HG02870 (cell line): ENCODE measurements around the gene SOCS3.

Experiments used
- ATAC-seq: cut with Tn5 transposase; IDR thresholded peaks from one replicate; pipeline ENCODE4 v1.9.1; 2021; ENCODE audit warnings: mild to moderate bottlenecking, moderate library complexity; ENCODE audit not compliant: unreplicated experiment

Gene SOCS3

DNA sequence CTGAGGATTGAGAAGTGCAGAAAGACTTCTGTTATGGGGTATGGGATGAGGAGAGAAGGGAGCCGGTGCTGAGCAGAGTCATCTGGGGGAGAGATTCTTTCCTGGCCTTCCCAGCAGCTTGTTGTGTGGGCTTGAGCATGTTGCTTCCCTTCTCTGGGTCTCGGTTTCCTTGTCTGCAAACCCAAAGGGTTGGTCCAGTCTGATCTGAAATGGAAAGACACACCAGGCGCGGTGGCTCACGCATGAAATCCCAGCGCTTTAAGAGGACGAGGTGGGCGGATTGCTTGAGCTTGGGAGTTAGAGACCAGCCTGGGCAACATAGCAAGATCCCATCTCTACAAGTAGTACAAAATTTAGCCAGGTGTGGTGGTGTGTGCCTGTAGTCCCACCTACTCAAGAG is 6.0 kb downstream of the SOCS3 start:
- no peak for ATAC-seq

DNA sequence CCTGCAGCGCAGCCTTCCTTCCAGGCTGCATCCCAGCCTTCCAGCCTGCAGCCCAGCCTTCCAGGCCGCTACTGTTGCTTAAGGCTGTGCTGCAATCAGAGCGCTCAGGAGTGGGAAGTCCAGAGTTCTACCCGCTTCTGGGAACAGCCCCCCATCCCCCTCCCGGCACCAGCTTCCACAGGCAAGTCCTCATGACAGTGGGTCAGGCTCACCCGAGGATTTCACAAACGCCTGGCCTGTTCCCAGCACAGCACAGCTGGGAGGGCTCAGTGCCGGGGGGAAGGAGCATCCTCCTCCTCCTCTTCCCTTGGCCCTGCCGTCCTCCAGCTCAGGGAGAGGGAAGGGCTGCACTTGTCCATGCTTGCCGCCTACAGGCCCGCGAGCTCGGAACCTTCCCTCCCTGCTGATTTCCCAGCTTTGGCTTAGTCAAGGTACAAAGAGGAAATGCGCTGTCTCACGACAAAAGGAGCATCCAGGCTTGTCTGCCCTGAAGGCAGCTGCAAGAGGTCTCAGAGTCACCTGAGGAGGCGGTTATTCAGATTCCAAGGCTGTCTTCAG is 8.3 kb downstream of the SOCS3 start:
- no peak for ATAC-seq

DNA sequence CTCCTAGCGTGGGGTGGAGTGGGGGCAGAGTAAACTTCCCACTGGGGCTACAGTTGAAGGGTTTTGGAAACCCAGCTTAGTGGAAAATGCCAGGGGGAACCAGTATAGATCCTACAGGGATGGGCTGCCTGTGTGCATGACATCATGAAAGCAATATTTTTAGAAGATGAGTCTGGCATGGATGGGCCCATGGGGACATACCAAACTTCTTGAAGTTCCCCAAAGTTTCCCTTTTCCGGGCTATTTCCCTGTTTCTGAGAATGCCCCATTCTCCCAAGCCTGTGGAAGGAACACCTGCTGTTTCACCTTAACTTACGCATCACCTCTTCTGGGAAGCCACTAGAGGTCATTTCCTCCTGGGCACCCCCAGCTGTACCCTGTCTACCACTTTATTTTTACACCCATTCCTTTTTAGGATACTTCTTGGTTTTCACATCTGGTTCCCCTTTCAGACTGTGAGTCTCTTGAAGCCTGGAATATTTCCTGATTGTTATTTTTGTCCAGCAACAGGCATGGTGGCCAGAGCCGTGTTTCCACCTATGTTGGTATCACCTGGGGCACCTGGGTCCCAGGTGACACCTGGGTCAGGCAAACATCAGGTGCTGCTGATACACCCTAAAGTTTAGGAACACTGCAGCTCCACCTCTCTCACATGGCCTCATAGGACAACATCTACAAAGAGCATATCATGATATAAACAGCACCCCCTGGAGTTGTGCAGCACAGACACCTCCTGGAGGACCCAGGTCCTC is 9.8 kb downstream of the SOCS3 start:
- ATAC-seq = no peak

DNA sequence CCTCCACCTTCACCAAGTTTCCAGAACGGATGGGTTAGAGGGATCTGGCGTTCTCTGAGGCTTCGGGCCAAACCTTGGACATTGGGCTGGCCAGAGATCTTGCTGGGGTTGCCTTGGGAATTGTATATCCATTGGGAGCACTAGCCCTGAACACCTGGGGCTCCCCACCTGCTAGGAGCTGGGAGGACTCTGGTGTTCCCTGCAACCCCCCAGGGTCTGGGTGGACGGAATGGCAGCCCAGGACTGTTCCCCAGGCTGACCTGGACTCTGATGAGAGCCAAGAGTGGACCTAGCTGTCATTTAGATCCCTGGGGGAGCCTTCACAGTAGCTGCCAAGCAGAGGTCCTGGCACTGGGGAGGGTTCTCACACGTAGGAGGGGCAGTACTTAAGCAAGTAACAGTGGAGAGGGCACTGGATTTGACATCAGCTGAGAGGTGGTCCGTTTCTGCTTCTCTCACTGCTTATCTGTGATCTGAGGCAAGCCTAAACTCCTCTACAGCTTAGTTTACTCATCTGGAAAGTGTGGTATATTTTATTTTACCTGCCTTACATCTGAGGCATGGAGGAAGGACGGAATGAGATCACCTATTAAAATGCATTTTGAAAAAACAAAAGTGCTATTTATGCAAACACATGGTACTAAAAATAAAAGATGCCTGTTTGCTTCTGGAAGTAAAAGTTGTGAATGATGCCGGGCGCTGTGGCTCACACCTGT is 11.7 kb downstream of the SOCS3 start:
- no peak for ATAC-seq

DNA sequence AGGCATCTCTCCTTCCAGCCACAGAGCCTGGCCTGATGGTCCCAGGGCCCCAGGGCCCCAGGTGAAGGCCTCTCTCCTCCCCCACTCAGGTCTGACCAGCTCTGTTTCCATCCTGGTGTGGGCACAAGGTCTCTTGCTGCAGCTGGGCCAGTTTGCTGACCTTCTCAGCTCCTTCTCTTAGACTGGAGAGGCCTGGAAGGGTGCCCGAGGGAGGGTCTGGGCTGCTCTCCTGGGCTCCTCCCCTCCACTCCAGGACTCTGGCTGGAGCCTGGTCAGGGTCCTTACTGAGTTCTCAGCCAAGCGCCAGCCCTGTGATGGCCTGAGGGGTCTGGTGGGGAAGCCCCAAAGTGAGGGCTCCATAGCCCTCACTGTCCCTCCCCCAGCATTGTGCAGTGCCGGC is 12.4 kb downstream of the SOCS3 start:
- no peak for ATAC-seq

DNA sequence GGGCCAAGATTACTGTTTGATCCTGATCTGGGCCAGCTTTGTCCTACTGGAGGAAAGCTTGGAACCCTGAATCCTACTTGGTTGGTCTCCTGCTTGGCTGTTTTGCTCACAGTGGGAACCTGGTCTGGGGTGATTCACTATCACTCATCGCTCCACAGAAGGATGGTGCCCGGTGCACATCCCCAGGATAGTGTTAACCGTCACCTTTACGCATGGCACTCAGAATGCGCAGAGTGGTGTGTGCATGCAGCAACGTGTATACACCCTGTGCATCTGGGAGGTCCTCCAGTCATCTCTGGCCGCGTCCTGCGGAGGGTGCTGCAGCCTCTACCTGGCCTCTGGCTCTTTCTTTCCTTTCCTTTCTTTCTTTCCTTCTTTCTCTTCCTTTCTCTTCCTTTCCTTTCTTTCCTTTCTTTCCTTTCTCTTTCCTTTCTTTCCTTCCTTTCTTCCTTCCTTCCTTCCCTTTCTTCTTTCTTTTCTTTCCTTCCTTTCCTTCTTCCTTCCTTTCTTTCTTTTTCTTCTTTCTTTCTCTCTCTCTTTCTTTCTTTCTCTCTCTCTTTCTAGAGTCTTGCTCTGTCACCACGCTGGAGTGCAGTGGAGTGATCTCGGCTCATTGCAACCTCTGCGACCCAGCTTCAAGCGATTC is 13.1 kb downstream of the SOCS3 start:
- ATAC-seq = no peak

DNA sequence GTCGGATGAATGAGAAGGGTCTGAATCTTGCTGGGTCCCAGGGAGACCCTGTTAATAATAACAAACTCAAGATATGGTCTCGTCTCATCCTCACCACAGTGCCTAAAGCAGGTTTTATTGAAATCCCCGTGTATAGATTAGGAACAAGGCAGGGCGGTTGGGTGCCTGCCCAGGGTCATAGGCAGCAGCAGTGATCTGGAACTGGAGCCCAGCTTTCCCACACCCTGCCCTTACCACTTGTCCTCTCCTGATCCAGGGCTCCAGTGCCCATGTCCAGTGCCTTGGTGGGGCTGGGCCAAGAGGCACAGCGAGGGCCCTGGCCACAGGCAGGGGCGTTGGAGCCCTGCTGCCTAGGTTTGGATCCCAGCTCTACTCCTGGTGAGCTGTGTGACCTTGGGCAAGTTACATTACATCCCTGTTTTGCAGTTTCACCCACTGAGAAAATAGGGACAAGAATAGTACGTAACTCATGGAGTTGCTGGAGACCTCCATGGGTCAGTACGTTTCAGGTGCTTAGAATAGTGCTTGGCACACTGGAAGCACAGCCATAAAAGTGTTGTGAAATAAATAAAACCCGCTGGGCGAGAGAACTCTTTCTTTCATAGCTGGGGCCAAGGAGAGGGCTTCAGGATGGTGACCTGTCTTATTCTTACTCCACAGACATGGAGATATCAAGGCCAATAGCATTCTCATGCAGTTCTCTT is 13.9 kb downstream of the SOCS3 start:
- ATAC-seq = no peak

DNA sequence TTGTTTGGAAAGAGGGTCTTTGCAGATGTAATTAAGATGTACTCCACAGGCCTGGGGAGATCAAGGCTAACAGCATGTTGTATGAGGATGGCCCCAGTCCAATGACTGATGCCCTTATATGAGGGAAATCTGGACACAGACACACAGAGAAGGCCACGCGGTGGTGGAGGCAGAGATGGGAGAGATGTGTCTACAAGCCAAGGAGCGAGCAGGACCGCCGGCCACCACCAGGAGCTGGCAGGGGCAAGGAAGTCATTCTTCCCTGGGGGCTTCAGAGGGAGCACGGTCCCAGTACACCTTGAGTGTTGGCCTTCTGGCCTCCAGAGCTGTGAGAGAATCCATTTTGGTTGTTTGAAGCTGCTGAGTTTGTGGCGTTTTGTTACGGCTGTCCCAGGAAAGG is 14.7 kb downstream of the SOCS3 start:
- no peak for ATAC-seq

DNA sequence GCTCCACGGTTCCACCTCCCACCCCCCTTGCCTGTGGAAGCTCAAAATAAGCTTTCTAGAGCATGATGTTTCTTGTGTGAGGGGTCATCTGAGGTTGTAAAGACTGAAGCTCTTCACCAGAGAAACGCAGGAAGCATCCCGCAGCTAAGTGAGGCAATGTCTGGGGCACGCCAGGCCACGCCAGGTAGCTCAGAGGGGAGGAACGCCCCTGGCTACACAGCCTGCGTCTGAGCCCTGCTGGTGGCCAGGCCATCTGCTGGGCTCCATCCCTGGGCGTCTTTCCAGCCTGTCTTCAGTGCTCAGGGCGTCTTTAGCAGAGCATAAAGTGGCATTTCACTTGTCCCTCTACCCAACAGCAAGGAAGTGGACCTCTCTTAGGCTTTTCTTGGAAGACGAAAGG is 15.2 kb downstream of the SOCS3 start:
- ATAC-seq = no peak

DNA sequence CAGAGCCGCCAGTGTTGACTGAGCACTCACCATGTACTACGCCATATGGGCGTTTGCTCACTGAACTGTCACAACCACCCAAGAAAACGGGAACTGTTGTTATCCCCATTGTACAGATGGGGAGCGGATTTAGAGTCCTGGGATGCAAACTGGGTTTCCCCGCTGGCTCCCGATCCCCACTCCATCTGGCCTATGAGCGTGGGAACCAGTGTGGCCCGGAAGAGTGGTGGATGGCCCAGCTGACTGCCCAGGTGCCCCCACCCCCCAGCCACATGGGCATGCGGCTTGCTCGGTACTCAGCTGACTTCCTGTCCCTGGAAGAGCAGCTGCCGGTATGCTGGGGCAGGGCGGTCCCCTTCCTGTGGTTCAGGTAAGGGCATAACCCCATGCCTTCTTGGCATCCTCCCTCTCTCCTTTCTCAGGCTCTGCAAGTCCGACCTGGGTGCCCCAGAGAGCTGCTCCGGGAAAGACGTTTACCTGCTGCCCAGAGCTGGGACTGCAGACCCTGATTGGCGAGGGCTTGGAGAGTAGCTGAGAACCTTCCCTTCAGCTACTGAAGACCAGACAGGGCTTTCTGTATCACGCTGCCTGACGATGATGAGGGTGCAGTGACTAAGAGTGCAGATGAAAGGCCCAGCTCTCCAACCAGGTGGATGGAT is 16.2 kb downstream of the SOCS3 start:
- no peak for ATAC-seq

DNA sequence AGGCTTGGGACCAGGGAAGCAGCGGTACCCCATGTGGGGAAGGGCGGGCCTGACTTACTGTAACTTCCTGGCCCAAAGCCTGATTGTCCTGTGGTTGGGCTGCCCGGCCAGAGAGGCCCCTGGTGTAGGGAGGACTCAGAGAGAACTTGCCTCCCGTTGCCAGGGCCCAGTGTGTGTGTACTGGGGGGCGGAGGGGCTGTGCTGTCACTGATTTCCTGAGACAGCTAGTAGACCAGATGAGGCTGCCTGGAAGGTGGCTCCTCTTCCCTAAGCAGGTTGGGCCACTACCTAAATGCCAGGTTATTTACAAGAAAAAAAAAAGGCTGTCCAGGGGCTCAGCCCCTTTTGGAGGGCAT is 16.7 kb downstream of the SOCS3 start:
- ATAC-seq = no peak

DNA sequence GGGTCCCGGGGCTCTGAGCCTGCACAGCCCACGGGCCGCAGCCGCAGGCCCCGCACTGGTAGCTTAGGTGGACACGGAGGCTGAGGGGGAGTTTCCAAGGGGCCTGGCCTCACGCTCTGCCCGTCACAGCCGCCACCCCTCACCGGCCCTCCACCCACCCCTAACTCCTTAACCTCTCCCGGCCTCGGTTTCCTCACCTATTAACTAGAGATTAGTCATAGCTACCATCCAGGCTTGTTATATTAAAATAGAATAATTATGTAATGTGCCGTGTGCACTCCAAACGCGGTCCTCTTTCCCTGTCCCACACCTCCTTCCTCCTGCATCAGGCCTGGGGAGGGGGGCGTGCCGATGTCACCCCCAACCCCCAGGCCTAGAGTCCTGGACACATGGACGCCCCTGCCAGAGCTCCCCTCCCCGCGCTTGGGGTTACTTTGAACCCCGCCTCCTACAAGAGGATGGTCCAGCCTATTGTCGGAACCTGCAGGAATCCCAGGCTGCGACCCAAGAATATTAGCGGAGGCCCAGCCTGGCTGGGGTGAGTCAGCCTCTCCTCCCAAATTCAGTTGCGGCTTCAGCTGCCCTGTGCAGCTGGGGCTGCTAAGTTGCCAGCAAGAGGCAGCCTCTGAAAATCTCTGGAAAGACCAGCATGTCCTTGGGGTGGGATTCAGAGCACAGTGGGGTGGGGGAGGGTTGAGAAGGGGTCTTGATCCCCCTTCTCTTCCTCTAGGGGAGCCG is 17.3 kb downstream of the SOCS3 start:
- ATAC-seq = no peak

DNA sequence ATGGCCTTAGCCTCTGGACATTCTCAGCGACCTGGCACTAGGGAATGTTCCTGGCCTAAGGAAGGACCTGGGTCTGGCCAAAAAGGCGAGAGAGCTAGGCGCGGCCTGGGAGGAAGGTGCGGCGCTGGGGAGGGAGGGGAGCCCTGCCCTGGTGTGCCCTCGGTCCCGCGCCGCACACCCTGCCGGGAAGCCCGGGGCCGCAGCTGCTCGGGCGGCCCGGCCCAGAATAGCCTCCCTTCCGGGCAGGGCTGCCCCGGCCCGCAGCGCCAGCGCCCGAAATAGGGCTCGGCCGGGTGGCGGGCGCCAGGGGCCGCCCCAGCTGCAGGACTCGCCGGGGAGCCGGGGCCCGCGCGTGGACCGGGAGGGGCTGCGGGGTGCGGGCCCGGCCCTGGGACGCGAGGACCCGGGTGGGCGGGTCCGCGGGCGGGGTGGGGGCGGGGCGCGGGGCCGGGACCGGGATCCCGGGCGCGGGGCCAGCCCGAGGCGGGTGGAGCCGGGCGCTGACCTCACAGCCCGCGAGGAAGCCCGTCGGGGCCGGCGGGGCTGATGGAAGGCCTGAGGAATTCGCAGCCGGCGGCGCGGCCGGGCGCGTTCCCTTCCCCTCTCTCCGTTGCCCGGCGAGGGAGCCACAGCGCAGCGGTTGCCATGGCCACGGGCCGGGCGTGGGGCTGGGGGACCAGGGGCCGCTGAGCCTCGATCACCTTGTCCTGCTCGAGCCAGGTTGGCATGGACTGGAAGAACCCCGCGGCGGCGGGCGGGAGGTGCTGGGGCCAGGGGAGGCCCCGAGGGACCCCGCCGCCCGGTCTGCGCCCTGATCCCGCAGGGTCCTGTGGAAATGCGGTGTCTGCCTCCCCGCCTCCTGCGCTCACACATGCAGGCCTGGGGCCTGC is 18.1 kb downstream of the SOCS3 start:
- no peak for ATAC-seq

DNA sequence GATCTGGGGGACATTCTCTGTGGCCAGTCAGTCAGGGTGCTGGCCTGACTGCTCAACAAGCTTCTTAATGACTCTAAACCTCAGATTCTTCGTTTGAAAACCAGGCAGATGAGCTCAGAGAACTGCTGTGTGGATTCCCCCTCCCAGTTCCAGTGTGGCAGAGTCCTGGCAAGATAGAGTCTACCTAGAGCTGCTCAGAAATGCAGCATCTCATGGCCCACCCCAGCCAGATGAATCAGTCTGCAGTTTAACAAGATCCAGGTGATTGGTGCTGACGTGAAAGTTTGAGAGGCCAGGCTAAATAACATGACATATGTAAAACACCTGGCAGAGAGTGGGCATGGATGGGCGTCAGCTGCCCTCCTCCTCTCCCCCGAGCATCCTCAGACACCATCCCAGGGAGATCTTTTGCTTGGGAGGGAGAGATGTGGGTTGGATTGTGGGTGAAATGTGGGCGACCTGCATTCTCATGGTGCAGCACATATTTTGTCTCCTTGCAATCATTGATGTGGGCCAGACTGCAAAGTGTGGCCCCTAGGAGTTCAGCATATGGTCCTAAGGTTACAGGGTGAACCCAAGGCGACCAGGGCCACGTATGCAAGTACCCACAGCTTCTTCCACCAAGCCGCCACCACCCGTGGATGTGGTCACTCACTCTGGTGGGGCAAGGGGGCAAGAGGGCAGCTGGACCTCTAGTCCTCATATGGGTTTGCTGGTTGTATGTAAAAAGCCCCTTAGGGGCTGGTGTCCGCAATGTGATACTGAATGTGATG is 19.5 kb downstream of the SOCS3 start:
- no peak for ATAC-seq

DNA sequence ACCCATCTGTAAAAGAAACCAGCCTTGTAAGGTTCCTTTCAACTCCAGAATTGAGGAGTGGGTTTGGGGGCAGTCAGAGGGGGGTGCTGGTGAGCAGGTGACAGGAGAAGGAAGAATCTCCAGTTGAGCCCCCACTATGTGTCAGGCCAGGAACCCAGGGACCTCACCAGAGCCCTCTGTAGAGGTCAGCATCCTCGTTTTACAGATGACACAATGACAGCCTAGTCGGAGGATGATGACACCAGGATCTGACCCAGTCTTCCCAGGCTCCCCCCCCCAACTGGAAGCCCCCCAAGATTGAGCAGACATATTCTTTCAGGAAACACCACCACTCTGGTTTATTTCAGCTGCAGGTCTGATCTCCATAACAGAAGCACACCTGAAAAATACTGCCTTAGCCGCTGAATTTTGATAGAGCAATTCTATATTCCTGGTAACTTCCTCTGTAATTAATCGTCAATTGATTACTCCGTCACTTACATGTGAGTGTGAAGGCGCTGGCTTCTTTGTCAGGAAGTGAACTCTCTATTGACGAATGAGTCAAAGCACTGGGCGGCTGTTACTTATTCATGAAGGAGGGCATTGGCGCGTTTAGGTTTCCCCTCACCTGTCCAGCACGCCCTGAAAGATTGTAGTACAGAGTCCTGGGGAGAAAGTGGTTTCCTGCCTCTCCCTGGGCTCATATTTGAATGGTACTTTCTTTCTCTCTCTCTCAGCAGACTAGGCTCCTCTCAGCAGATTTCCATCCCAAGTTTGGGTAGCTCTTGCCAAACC is 21.2 kb downstream of the SOCS3 start:
- no peak for ATAC-seq

DNA sequence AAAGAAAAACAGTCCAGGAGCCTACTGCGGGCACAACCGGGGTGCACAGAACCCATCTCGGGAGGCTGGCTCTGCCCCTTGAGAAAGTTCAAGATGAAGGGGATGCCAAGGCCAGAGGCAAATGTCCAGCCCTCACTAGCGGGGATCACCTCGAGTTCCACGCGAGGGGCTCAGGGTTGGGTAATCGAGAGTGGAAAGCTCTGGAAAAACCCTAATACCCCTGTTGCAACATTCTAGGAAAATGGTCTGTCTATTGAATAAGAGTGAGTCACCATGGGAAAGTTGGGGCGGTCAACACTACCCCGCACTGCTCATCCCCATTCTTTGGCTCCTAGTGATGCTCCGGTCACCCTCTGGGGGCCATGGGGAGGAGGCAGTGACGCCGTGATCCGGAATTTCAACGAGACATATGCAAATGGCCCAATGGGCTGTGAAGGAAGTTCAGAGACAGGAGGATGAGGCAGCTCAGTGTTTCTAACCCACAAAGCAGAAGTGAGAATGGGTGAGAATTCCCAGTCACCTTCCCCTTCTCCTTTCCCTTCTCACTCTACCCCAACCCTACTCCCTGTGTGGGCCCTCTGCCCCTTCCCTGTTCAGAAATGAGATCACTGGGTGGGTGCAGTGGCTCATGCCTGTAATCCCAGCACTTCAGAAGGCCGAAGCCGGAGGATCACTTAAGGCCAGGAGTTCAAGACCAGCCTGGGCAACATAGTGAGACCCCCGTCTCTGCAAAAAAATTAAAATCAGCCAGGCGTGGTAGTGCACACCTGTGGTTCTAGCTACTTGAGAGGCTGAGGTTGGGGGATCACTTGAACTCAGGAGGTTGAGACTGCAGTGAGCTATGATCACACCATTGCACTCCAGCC is 22.4 kb downstream of the SOCS3 start:
- peak; percentile 59 for ATAC-seq

DNA sequence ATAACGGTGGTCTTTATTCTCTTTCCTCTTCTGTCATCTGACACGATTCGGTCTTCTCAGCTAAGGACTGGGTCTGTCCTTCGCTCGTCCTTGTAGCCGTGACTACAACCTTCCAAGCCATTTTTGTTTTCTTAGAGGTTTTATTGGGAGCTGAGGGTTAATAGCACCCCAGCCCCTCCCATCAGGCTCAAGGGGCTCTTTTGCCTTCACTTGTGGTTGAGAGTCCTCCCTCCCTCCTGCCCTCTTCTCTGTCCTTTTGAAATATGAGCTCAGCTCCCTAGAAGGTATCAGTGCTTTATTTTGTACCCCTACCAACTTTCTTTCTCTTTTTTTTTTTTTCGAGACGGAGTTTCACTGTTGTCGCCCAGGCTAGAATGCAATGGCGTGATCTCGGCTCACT is 24.7 kb downstream of the SOCS3 start:
- ATAC-seq = no peak
